Hematopoietic multipotent progenitor cell treated with erythropoietin and hydrocortisone succinate and interleukin-3 and kit ligand, for 4 days (in vitro differentiated cells): ENCODE measurements around the gene OAS1.
A peak's percentile ranks its signal among the peaks of the same experiment; 100 is the strongest.
"Not testable (repeated sequence)": the region's sequence is repeated elsewhere in the genome, so short reads cannot be mapped to it uniquely, and the experiment has no call there.

Source experiments
- DNase-seq: peaks from one replicate; pipeline ENCODE4 v3.0.0-alpha.2; 2015

The OAS1 gene

GRCh38 chr12:112937741-112938719, 31.3 kb downstream of the OAS1 start, which contains the start of gene OAS3:
OAS3 (plus strand) TSS chr12:112938474; CDS start chr12:112938531, 57 bp downstream.
- peak; percentile 72 for DNase-seq

GRCh38 chr12:112938751-112939150, 32.0 kb downstream of the OAS1 start:
- DNase-seq, result no peak

GRCh38 chr12:112939761-112940381, 33.1 kb downstream of the OAS1 start:
- DNase-seq, result no peak

GRCh38 chr12:112941528-112942335, 35.0 kb downstream of the OAS1 start:
- DNase-seq, result no peak

- DNase-seq, result no peak
Observed at GRCh38 chr12:112942572-112942971, 35.8 kb downstream of the OAS1 start.

GRCh38 chr12:112944024-112944690, 37.4 kb downstream of the OAS1 start:
- no peak for DNase-seq

GRCh38 chr12:112945515-112945914, 38.8 kb downstream of the OAS1 start:
- no peak for DNase-seq

GRCh38 chr12:112946236-112947000, 39.7 kb downstream of the OAS1 start:
- no peak for DNase-seq

- DNase-seq, result no peak
Observed at GRCh38 chr12:112947314-112947713, 40.6 kb downstream of the OAS1 start.

- DNase-seq, result no peak
Observed at GRCh38 chr12:112947761-112948160, 41.0 kb downstream of the OAS1 start.

GRCh38 chr12:112948806-112949205, 42.0 kb downstream of the OAS1 start:
- no peak for DNase-seq

- DNase-seq, result no peak
Observed at GRCh38 chr12:112950701-112951100, 43.9 kb downstream of the OAS1 start.

GRCh38 chr12:112957125-112957524, 50.4 kb downstream of the OAS1 start:
- DNase-seq, result not testable (repeated sequence)

- DNase-seq, result no peak
Observed at GRCh38 chr12:112961074-112961473, 54.3 kb downstream of the OAS1 start.

- DNase-seq, result no peak
Observed at GRCh38 chr12:112961536-112961935, 54.8 kb downstream of the OAS1 start.

GRCh38 chr12:112962561-112962960, 55.8 kb downstream of the OAS1 start:
- DNase-seq, result no peak

- DNase-seq, result no peak
Observed at GRCh38 chr12:112963227-112963861, 56.6 kb downstream of the OAS1 start.

- no peak for DNase-seq
Observed at GRCh38 chr12:112964067-112964670, 57.4 kb downstream of the OAS1 start.

- no peak for DNase-seq
Observed at GRCh38 chr12:112964915-112965314, 58.2 kb downstream of the OAS1 start.

GRCh38 chr12:112965643-112966042, 58.9 kb downstream of the OAS1 start:
- no peak for DNase-seq

GRCh38 chr12:112967306-112967705, 60.5 kb downstream of the OAS1 start:
- no peak for DNase-seq
